ENCODE measurements around the gene TIGD2.

GRCh38 chr4:89067417-89067816, 43.9 kb upstream of the TIGD2 start:
- no peak for TF ChIP-seq ZNF174 (CRISPR knock-in tag; IDR thresholded peaks at IDR 0.05)
- TF ChIP-seq ZHX1 (conservative IDR thresholded peaks at IDR 0.05; ENCODE audit: low read length) = no peak
- TF ChIP-seq EP300 (IDR thresholded peaks at IDR 0.05; ENCODE audit: low read length) = no peak
- no peak for TF ChIP-seq ELF1 (tag; IDR thresholded peaks at IDR 0.05)
